ENCODE data around the gene RAB24.
A peak's percentile ranks its signal among the peaks of the same experiment; 100 is the strongest.

The RAB24 gene

DNA sequence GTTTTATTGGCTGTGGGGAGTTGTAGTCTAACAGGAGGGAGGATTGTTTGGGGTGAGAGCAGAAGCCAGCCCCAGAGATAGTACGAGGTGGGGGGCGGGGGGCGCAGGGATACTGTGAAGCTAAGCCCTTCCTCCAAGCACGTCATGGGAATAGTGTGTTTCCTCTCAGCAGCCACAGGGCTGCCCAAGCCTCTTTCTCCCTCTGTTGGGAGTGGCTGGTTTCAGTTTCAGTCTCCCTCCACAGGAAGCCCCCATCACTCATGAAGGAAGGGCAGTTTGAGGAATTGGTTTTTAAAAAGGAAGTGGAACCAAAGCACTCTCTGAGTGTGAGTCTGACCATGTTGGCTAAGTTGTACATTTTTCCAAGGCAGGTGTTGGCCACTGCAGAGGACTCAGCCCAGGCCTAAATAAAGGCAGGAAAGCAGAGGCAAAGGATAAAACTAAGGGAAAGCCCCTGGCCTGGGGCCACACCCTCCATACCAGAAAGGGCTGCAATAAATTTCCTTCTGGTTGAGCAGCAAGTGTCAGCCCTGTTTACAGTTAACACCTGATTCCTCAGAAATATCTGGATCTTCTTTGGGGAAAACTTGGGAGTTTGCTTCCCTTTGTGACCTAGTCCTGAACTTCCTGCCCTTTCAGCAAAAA is 3.2 kb downstream of the RAB24 start:
- DNase-seq, result no peak
- no peaks in the 10 kb centered on the region for H3K9me3 ChIP-seq
- TF ChIP-seq, protein P1, sequence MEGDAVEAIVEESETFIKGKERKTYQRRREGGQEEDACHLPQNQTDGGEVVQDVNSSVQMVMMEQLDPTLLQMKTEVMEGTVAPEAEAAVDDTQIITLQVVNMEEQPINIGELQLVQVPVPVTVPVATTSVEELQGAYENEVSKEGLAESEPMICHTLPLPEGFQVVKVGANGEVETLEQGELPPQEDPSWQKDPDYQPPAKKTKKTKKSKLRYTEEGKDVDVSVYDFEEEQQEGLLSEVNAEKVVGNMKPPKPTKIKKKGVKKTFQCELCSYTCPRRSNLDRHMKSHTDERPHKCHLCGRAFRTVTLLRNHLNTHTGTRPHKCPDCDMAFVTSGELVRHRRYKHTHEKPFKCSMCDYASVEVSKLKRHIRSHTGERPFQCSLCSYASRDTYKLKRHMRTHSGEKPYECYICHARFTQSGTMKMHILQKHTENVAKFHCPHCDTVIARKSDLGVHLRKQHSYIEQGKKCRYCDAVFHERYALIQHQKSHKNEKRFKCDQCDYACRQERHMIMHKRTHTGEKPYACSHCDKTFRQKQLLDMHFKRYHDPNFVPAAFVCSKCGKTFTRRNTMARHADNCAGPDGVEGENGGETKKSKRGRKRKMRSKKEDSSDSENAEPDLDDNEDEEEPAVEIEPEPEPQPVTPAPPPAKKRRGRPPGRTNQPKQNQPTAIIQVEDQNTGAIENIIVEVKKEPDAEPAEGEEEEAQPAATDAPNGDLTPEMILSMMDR (IDR thresholded peaks at IDR 0.05; ENCODE audit: low read depth, low read length), result peak; percentile 20
- H3K4me1 ChIP-seq, result no peaks in the 10 kb centered on the region
- H3K4me3 ChIP-seq (ENCODE audit: low read depth, low read length), result no peak overlapping the region
- peaks cover 34% of the 10 kb centered on the region for H3K36me3 ChIP-seq
- no peaks in the 10 kb centered on the region for H3K27me3 ChIP-seq

DNA sequence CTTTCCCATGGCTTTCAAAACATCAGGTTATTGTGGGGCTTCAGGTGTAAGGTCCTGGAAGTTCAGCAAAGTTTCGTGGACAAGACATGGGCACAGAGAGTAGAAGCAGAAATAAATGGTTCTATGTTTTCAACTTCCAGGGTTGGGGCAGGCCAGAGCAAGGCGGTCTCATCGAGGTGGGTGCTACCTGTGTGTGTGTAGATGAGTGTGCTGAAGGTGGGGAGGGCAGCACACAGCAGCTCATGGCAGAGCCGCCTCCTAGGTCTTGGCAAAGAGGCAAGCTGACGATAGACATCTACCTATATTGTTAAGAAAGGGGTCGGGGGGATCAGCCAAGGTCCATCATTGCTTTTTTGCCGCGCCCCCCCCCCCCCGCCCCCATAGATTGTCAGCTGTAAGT is 3.8 kb downstream of the RAB24 start:
- TF ChIP-seq, protein P1 (IDR thresholded peaks at IDR 0.05; ENCODE audit: low read depth, low read length), result no peak

DNA sequence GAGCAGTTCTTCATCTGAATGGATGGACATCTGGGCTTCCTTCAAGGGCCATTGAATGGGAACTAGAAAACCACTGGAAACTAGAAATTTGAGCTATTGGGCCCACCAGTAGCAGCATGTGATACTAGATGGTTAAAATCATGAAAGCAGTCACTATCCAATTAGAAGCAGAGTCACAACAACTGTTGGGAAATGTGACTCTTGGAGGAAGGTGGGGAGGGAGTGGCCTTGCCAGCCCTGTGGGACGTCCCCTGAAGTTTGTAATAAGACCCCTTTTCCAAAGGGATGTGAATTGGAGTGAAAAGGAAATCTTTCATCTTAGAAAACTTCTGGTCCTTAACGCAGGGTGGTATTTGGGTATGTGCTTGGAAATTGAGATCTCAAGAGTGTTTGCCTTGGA is 5.6 kb downstream of the RAB24 start:
- Histone ChIP-seq H3K36me3 (peaks cover 50% of the 10 kb centered on the region), H3K27me3 (no peaks in the 10 kb centered on the region), H3K4me1 (no peaks in the 10 kb centered on the region), H3K4me3 (ENCODE audit: low read depth, low read length) (no peak overlapping the region), H3K9me3 (no peaks in the 10 kb centered on the region)
- DNase-seq, result no peak
- TF ChIP-seq, protein P1 (IDR thresholded peaks at IDR 0.05; ENCODE audit: low read depth, low read length), result no peak

More for the DNA sequence above, 3.8 kb downstream of the RAB24 start:
- no peaks in the 10 kb centered on the region for H3K4me1 ChIP-seq
- no peak for DNase-seq
- H3K27me3 ChIP-seq, result no peaks in the 10 kb centered on the region
- peaks cover 36% of the 10 kb centered on the region for H3K36me3 ChIP-seq
- no peaks in the 10 kb centered on the region for H3K9me3 ChIP-seq
- H3K4me3 ChIP-seq (ENCODE audit: low read depth, low read length), result no peak overlapping the region

GRCh38 chr5:177296581-177296980 is 6.9 kb downstream of the RAB24 start:
- DNase-seq, result no peak
- no peaks in the 10 kb centered on the region for H3K27me3 ChIP-seq
- H3K9me3 ChIP-seq, result no peaks in the 10 kb centered on the region
- no peaks in the 10 kb centered on the region for H3K4me1 ChIP-seq
- peaks cover 60% of the 10 kb centered on the region for H3K36me3 ChIP-seq
- H3K4me3 ChIP-seq (ENCODE audit: low read depth, low read length), result no peak overlapping the region
- TF ChIP-seq, protein P1 (IDR thresholded peaks at IDR 0.05; ENCODE audit: low read depth, low read length), result no peak

DNA sequence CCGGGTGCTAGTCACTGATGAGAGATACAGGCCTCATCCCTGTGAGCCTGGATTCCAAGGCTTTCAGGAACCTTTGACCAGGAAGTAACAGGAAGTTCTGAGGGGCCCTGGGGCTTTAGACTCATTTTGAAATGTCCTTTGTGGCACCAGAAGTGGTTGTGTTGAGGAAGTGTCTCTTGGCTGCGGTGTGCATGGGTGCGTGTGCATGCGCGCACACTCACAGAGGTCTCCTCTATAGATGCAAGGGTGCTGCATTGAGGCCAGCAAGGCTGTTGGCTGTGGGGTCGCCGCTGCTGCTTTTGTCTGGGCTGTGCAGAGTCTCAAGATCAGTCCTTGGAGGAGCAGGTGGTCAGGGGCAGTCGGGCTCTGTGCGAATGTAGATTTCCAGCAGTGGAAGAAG is 7.6 kb downstream of the RAB24 start:
- peaks cover 60% of the 10 kb centered on the region for H3K36me3 ChIP-seq
- no peak overlapping the region for H3K4me3 ChIP-seq (ENCODE audit: low read depth, low read length)
- TF ChIP-seq, protein P1 (IDR thresholded peaks at IDR 0.05; ENCODE audit: low read depth, low read length), result no peak
- H3K9me3 ChIP-seq, result no peaks in the 10 kb centered on the region
- no peaks in the 10 kb centered on the region for H3K27me3 ChIP-seq
- no peaks in the 10 kb centered on the region for H3K4me1 ChIP-seq
- no peak for DNase-seq

DNA sequence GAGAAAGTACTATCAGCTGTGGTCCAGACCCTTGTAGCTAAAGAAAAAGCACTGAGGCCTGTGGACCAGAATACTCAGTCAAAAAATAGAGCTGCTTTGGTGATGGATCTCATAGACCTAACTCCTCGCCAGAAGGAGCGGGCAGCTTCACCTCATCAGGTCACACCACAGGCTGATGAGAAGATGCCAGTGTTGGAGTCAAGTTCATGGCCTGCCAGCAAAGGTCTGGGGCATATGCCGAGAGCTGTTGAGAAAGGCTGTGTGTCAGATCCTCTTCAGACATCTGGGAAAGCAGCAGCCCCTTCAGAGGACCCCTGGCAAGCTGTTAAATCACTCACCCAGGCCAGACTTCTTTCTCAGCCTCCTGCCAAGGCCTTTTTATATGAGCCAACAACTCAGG is 8.9 kb downstream of the RAB24 start:
- H3K4me3 ChIP-seq (ENCODE audit: low read depth, low read length), result no peak overlapping the region
- H3K9me3 ChIP-seq, result no peaks in the 10 kb centered on the region
- no peaks in the 10 kb centered on the region for H3K4me1 ChIP-seq
- TF ChIP-seq, protein P1 (IDR thresholded peaks at IDR 0.05; ENCODE audit: low read depth, low read length), result no peak
- H3K36me3 ChIP-seq, result peaks cover 62% of the 10 kb centered on the region
- no peak for DNase-seq
- H3K27me3 ChIP-seq, result no peaks in the 10 kb centered on the region

All from BE2C (cell line).